Stimulated activated CD4-positive, alpha-beta T cell treated with anti-CD3 and anti-CD28 coated beads, TNF-alpha, amount 100 ng/mL, for 1 hour (primary cell): ENCODE results near the gene TAF1B.
A peak's percentile ranks its signal among the peaks of the same experiment; 100 is the strongest.
"Not testable (repeated sequence)": the region's sequence is repeated elsewhere in the genome, so short reads cannot be mapped to it uniquely, and the experiment has no call there.

Experiments
- DNase-seq, 3 donors: peaks; one replicate each; pipeline ENCODE4 v3.0.0-alpha.2; 2020; ENCODE audit warnings: low read depth in 3 of 3, low spot score in 1 of 3

Gene TAF1B

GRCh38 chr2:9879455-9880194, 36.4 kb downstream of the TAF1B start:
- no peak for DNase-seq

GRCh38 chr2:9883897-9884296, 40.6 kb downstream of the TAF1B start:
- DNase-seq: no peak

GRCh38 chr2:9884436-9884835, 41.2 kb downstream of the TAF1B start:
- no peak for DNase-seq

GRCh38 chr2:9885036-9885684, 41.9 kb downstream of the TAF1B start:
- no peak for DNase-seq

- DNase-seq: no peak
Measured at GRCh38 chr2:9887513-9887912, 44.2 kb downstream of the TAF1B start.

GRCh38 chr2:9889812-9890261, 46.6 kb downstream of the TAF1B start:
- DNase-seq: no peak

GRCh38 chr2:9892236-9892635, 49.0 kb downstream of the TAF1B start:
- DNase-seq: no peak

- DNase-seq: no peak
Measured at GRCh38 chr2:9895669-9896590, 52.7 kb downstream of the TAF1B start.

GRCh38 chr2:9897331-9897737, 54.1 kb downstream of the TAF1B start:
- DNase-seq: no peak

- DNase-seq: no peak
Measured at GRCh38 chr2:9897846-9898245, 54.6 kb downstream of the TAF1B start.

GRCh38 chr2:9905413-9905812, 62.1 kb downstream of the TAF1B start:
- DNase-seq: no peak

- DNase-seq: no peak
Measured at GRCh38 chr2:9907402-9907801, 64.1 kb downstream of the TAF1B start.

- no peak for DNase-seq
Measured at GRCh38 chr2:9908639-9909038, 65.4 kb downstream of the TAF1B start.

GRCh38 chr2:9909106-9909505, 65.8 kb downstream of the TAF1B start:
- no peak for DNase-seq

- no peak for DNase-seq
Measured at GRCh38 chr2:9910699-9911098, 67.4 kb downstream of the TAF1B start.

GRCh38 chr2:9912468-9912867, 69.2 kb downstream of the TAF1B start:
- no peak for DNase-seq

- DNase-seq: peak in 1 of 3 donors; percentile 18
Measured at GRCh38 chr2:9914384-9915065, 71.3 kb downstream of the TAF1B start.

- DNase-seq: no peak
Measured at GRCh38 chr2:9918275-9918674, 75.0 kb downstream of the TAF1B start.

GRCh38 chr2:9919512-9919911, 76.2 kb downstream of the TAF1B start:
- DNase-seq: no peak

GRCh38 chr2:9927020-9927419, 83.7 kb downstream of the TAF1B start:
- DNase-seq: not testable (repeated sequence)

- no peak for DNase-seq
Measured at GRCh38 chr2:9937258-9937657, 94.0 kb downstream of the TAF1B start.
